ENCODE measurements around the gene WNT9A. TPM values are rescaled to one million over a fixed set of nuclear protein-coding genes. Genes with fewer than 3 reads are reported as not detected.

Gene WNT9A
- total RNA-seq, 2 experiments from 2014 or later: not detected

DNA sequence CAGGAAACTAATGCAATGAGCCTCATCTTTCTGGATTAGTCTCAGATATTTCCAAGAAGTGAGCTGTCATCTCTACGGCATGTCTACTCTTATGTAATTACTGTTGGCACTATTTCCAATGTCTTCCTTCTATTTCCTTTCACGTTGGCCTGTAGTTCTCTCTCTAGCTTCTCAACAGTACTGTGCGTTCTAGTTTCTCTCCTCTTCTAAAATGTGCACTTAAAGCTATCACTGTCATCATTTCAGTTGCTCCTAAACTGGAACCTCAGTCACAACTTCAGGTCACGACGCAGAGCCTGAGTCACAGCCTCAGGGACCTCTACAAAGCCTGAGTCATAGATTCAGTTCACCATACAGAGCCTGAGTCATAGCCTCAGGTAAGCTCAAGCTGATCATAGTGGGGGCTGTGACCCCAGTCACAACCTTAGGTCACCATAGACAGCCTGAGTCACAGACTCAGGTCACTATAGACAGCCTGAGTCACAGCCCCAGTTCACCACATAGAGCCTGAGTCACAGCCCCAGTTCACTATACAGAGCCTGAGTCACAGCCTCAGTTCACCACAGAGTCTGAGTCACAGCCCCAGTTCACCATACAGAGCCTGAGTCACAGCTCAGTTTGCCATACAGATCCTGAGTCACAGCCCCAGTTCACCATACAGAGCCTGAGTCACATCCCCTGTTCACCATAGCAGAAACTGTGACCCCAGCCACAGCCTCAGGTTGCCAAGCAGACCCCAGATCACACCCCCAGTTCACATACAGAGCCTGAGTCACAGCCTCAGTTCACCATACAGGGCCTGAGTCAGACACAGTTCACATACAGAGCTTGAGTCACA, 13.0 kb downstream of the WNT9A start:
- no peak for DNase-seq (ENCODE audit: low spot score)
- H3K79me2 ChIP-seq (ENCODE audit: insufficient read depth, low read depth, low read length): no peaks in the 10 kb centered on the region
- no peaks in the 10 kb centered on the region for H4K20me1 ChIP-seq (ENCODE audit: insufficient read depth, low read length)
- H3K4me1 ChIP-seq (ENCODE audit: insufficient read depth, low read length, poor library complexity, severe bottlenecking): no peaks in the 10 kb centered on the region
- ChIA-PET CTCF (ENCODE audit: unreplicated experiment) (no interaction called here), POLR2A (no interaction called here)
- no peak overlapping the region for H3K27ac ChIP-seq (ENCODE audit: low read depth, low read length, poor library complexity, severe bottlenecking)
- BruUV-seq (replicated peaks): no TSS peak
- H3K9me2 ChIP-seq (ENCODE audit: insufficient read depth, low read length): no peaks in the 10 kb centered on the region
- H3K4me3 ChIP-seq (ENCODE audit: low read depth, low read length, poor library complexity, severe bottlenecking): no peak overlapping the region
- H3K9me3 ChIP-seq (ENCODE audit: low read length): no peaks in the 10 kb centered on the region
- H2AFZ ChIP-seq (ENCODE audit: low read length): no peak overlapping the region
- intact Hi-C loops (cut with micrococcal nuclease; ENCODE audit: unreplicated experiment): no loop called here
- no peaks in the 10 kb centered on the region for H3K36me3 ChIP-seq (ENCODE audit: insufficient read depth, low read length)
- TF ChIP-seq, protein P1, sequence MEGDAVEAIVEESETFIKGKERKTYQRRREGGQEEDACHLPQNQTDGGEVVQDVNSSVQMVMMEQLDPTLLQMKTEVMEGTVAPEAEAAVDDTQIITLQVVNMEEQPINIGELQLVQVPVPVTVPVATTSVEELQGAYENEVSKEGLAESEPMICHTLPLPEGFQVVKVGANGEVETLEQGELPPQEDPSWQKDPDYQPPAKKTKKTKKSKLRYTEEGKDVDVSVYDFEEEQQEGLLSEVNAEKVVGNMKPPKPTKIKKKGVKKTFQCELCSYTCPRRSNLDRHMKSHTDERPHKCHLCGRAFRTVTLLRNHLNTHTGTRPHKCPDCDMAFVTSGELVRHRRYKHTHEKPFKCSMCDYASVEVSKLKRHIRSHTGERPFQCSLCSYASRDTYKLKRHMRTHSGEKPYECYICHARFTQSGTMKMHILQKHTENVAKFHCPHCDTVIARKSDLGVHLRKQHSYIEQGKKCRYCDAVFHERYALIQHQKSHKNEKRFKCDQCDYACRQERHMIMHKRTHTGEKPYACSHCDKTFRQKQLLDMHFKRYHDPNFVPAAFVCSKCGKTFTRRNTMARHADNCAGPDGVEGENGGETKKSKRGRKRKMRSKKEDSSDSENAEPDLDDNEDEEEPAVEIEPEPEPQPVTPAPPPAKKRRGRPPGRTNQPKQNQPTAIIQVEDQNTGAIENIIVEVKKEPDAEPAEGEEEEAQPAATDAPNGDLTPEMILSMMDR (conservative IDR thresholded peaks at IDR 0.05; ENCODE audit: low read length): no peak
- no peak for TF ChIP-seq EZH2phosphoT487 (IDR thresholded peaks at IDR 0.05; ENCODE audit: borderline replicate concordance, low read depth, low read length)
- H3K4me2 ChIP-seq (ENCODE audit: low read length): no peak overlapping the region

GRCh38 chr1:227929751-227930472, 17.8 kb downstream of the WNT9A start:
- ChIA-PET POLR2A (interaction anchor here (0.7 kb wide), 1 partner anchor 111 kb away, joined by 4 read pairs; no protein-coding TSS in a partner anchor), CTCF (ENCODE audit: unreplicated experiment) (no interaction called here)
- no peaks in the 10 kb centered on the region for H3K4me1 ChIP-seq (ENCODE audit: insufficient read depth, low read length, poor library complexity, severe bottlenecking)
- no peak overlapping the region for H2AFZ ChIP-seq (ENCODE audit: low read length)
- no peaks in the 10 kb centered on the region for H3K79me2 ChIP-seq (ENCODE audit: insufficient read depth, low read depth, low read length)
- H4K20me1 ChIP-seq (ENCODE audit: insufficient read depth, low read length): no peaks in the 10 kb centered on the region
- H3K27ac ChIP-seq (ENCODE audit: low read depth, low read length, poor library complexity, severe bottlenecking): no peak overlapping the region
- intact Hi-C loops (cut with micrococcal nuclease; ENCODE audit: unreplicated experiment): no loop called here
- H3K9me2 ChIP-seq (ENCODE audit: insufficient read depth, low read length): no peaks in the 10 kb centered on the region
- no peaks in the 10 kb centered on the region for H3K9me3 ChIP-seq (ENCODE audit: low read length)
- H3K36me3 ChIP-seq (ENCODE audit: insufficient read depth, low read length): no peaks in the 10 kb centered on the region
- no TSS peak for BruUV-seq (replicated peaks)
- TF ChIP-seq, protein P1 (conservative IDR thresholded peaks at IDR 0.05; ENCODE audit: low read length): no peak
- TF ChIP-seq EZH2phosphoT487 (IDR thresholded peaks at IDR 0.05; ENCODE audit: borderline replicate concordance, low read depth, low read length): no peak
- no peak overlapping the region for H3K4me2 ChIP-seq (ENCODE audit: low read length)
- no peak for DNase-seq (ENCODE audit: low spot score)
- no peak overlapping the region for H3K4me3 ChIP-seq (ENCODE audit: low read depth, low read length, poor library complexity, severe bottlenecking)
